OCI-LY7 (cell line): Measurements from ENCODE around the gene RPL36.

Source experiments
- CTCF ChIP-seq: fragments of 200-600 bp; sonication (generic); conservative IDR thresholded peaks from 2 replicates; pipeline ENCODE4 v1.5.1; 2014; ENCODE audit warnings: mild to moderate bottlenecking, antibody characterized with exemption, low read length, moderate library complexity, mixed read lengths
- EZH2phosphoT487 ChIP-seq: fragments of 200-600 bp; sonication (generic); IDR thresholded peaks from 2 replicates; pipeline ENCODE4 v1.6.1; 2018; ENCODE audit warnings: low read depth, borderline replicate concordance, mild to moderate bottlenecking, mixed run types, antibody characterized with exemption, low read length, moderate library complexity, mixed read lengths

- TF ChIP-seq CTCF (no peak), EZH2phosphoT487 (no peak)
These were observed 20.9 kb downstream of the RPL36 start for GRCh38 chr19:5711025-5711424.
